Measurements from ENCODE around the gene GUCD1.

Gene GUCD1

GRCh38 chr22:24518771-24519485 is 36.0 kb downstream of the GUCD1 start:
- H3K9me3 ChIP-seq (ENCODE audit: control insufficient read depth, insufficient read depth, low read depth, low read length) = no peaks in the 10 kb centered on the region
- ChIA-PET CTCF (interaction anchor here (0.8 kb wide), 2 partner anchors 16 to 97 kb away, joined by 3 read pairs; no protein-coding TSS in a partner anchor), POLR2A (no interaction called here)
- H3K27ac ChIP-seq (ENCODE audit: extremely low read depth, low read depth, low read length) = no peak overlapping the region
- no peak overlapping the region for H3K4me3 ChIP-seq (ENCODE audit: low read depth, low read length)
- TF ChIP-seq ZBTB49 (tag by site-specific recombination; IDR thresholded peaks at IDR 0.05; ENCODE audit: low read depth) (no peak), GLI4 (tag by site-specific recombination; IDR thresholded peaks at IDR 0.05) (no peak), ZNF19 (tag by site-specific recombination; IDR thresholded peaks at IDR 0.05; ENCODE audit: low read depth) (no peak), MZF1 (tag by site-specific recombination; IDR thresholded peaks at IDR 0.05; ENCODE audit: borderline replicate concordance) (no peak)
- H3K4me1 ChIP-seq (ENCODE audit: control insufficient read depth, insufficient read depth, low read length) = peaks cover 7% of the 10 kb centered on the region
- H3K36me3 ChIP-seq (ENCODE audit: control insufficient read depth in 2 of 2, insufficient read depth in 1 of 2, low read length in 2 of 2) = no peaks in the 10 kb centered on the region

GRCh38 chr22:24518228-24518627 is 36.7 kb downstream of the GUCD1 start:
- ChIA-PET CTCF (interaction anchor here (0.6 to 1.4 kb wide), 2 partner anchors 13 to 97 kb away, joined by 3 to 4 read pairs; no protein-coding TSS in a partner anchor), POLR2A (no interaction called here)
- Histone ChIP-seq H3K27ac (ENCODE audit: extremely low read depth, low read depth, low read length) (no peak overlapping the region), H3K4me1 (ENCODE audit: control insufficient read depth, insufficient read depth, low read length) (peaks cover 7% of the 10 kb centered on the region), H3K4me3 (ENCODE audit: low read depth, low read length) (no peak overlapping the region), H3K36me3 (ENCODE audit: control insufficient read depth in 2 of 2, insufficient read depth in 1 of 2, low read length in 2 of 2) (no peaks in the 10 kb centered on the region), H3K9me3 (ENCODE audit: control insufficient read depth, insufficient read depth, low read depth, low read length) (no peaks in the 10 kb centered on the region)
- TF ChIP-seq, protein P1, sequence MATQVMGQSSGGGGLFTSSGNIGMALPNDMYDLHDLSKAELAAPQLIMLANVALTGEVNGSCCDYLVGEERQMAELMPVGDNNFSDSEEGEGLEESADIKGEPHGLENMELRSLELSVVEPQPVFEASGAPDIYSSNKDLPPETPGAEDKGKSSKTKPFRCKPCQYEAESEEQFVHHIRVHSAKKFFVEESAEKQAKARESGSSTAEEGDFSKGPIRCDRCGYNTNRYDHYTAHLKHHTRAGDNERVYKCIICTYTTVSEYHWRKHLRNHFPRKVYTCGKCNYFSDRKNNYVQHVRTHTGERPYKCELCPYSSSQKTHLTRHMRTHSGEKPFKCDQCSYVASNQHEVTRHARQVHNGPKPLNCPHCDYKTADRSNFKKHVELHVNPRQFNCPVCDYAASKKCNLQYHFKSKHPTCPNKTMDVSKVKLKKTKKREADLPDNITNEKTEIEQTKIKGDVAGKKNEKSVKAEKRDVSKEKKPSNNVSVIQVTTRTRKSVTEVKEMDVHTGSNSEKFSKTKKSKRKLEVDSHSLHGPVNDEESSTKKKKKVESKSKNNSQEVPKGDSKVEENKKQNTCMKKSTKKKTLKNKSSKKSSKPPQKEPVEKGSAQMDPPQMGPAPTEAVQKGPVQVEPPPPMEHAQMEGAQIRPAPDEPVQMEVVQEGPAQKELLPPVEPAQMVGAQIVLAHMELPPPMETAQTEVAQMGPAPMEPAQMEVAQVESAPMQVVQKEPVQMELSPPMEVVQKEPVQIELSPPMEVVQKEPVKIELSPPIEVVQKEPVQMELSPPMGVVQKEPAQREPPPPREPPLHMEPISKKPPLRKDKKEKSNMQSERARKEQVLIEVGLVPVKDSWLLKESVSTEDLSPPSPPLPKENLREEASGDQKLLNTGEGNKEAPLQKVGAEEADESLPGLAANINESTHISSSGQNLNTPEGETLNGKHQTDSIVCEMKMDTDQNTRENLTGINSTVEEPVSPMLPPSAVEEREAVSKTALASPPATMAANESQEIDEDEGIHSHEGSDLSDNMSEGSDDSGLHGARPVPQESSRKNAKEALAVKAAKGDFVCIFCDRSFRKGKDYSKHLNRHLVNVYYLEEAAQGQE (tag by site-specific recombination; IDR thresholded peaks at IDR 0.05) = no peak
- TF ChIP-seq SCRT2 (tag by site-specific recombination; IDR thresholded peaks at IDR 0.05) (peak; percentile 92), SCRT1 (tag by site-specific recombination; IDR thresholded peaks at IDR 0.05; ENCODE audit: borderline replicate concordance) (peak; percentile 95)

DNA sequence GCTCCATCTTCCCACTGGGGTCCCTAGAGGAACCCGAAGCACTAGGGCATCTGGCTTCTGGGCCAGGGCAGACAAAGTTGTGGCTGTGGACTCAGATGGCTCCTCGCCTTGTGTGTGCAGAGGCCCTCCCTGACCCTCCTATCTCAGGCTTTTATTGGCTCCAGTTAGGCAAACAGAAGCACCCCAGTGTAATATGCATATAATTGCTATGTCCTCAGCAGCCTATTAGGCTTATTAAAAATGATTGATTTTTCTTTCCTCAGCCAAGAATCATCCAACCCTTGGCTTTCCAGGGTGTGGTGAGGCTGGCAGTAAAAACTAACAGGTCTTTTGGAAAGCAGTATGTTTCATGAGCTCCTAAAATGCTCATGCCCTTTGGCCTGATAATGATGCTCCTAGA is 37.5 kb downstream of the GUCD1 start:
- ChIA-PET CTCF (interaction anchor here (0.6 to 1.4 kb wide), 4 partner anchors 15 to 202 kb away, joined by 3 to 4 read pairs (median 4); no protein-coding TSS in a partner anchor), POLR2A (interaction anchor here (0.6 kb wide), 1 partner anchor 940 kb away, joined by 5 read pairs; no protein-coding TSS in a partner anchor)
- Histone ChIP-seq H3K4me3 (ENCODE audit: low read depth, low read length) (no peak overlapping the region), H3K27ac (ENCODE audit: extremely low read depth, low read depth, low read length) (no peak overlapping the region), H3K36me3 (ENCODE audit: control insufficient read depth in 2 of 2, insufficient read depth in 1 of 2, low read length in 2 of 2) (no peaks in the 10 kb centered on the region), H3K4me1 (ENCODE audit: control insufficient read depth, insufficient read depth, low read length) (peaks cover 7% of the 10 kb centered on the region), H3K9me3 (ENCODE audit: control insufficient read depth, insufficient read depth, low read depth, low read length) (no peaks in the 10 kb centered on the region)
- TF ChIP-seq KLF1 (tag by site-specific recombination; IDR thresholded peaks at IDR 0.05) (peak; percentile 85), ZNF157 (tag by site-specific recombination; IDR thresholded peaks at IDR 0.05) (no peak), ZNF654 (tag by site-specific recombination; IDR thresholded peaks at IDR 0.05; ENCODE audit: low read depth) (no peak), SP7 (tag by site-specific recombination; IDR thresholded peaks at IDR 0.05) (peak; percentile 37), ZBTB48 (tag by site-specific recombination; IDR thresholded peaks at IDR 0.05) (no peak), ATF2 (tag by site-specific recombination; IDR thresholded peaks at IDR 0.05; ENCODE audit: low read depth) (no peak), BCL6B (tag by site-specific recombination; IDR thresholded peaks at IDR 0.05) (no peak), ZBTB7A (tag by site-specific recombination; IDR thresholded peaks at IDR 0.05; ENCODE audit: low read depth) (no peak), HOXC10 (CRISPR knock-in tag; IDR thresholded peaks at IDR 0.05) (no peak), OSR2 (tag by site-specific recombination; IDR thresholded peaks at IDR 0.05) (peak; percentile 77), ZNF707 (tag by site-specific recombination; IDR thresholded peaks at IDR 0.05) (no peak), ZNF488 (tag by site-specific recombination; IDR thresholded peaks at IDR 0.05) (no peak), ZNF2 (tag by site-specific recombination; IDR thresholded peaks at IDR 0.05) (no peak), REPIN1 (tag by site-specific recombination; IDR thresholded peaks at IDR 0.05; ENCODE audit: low read depth) (no peak)
